Neutrophil (primary cell): ENCODE measurements around the gene RAP1GAP2.

Experiments used
- H3K27ac ChIP-seq: fragments of 200-600 bp; sonication (generic); 2 replicates; pipeline ENCODE4 v1.5.1; 2016; ENCODE audit warnings: mild to moderate bottlenecking, moderate library complexity
- H3K27me3 ChIP-seq: fragments of 200-600 bp; sonication (generic); 2 replicates; pipeline ENCODE4 v1.6.0; 2016; ENCODE audit warnings: mild to moderate bottlenecking
- H3K36me3 ChIP-seq: fragments of 200-600 bp; sonication (generic); 2 replicates; pipeline ENCODE4 v1.5.1; 2017
- H3K4me1 ChIP-seq, 2 experiments: fragments of 200-600 bp in 1 of 2; sonication (generic) in 1 of 2; 1 replicate in 1 of 2; 2 replicates in 1 of 2; pipeline versions ENCODE4 v1.5.1 to v1.6.1; 2013 to 2016; ENCODE audit warnings: low read depth in 1 of 2, low read length in 1 of 2, mild to moderate bottlenecking in 1 of 2, moderate library complexity in 1 of 2; ENCODE audit not compliant: control insufficient read depth in 1 of 2, insufficient read depth in 1 of 2
- H3K4me3 ChIP-seq, 2 experiments: fragments of 200-600 bp in 1 of 2; sonication (generic) in 1 of 2; 1 replicate in 1 of 2; 2 replicates in 1 of 2; pipeline ENCODE4 v1.5.1; 2013 to 2016; ENCODE audit warnings: low read depth in 1 of 2, low read length in 1 of 2, mild to moderate bottlenecking in 1 of 2, moderate library complexity in 1 of 2
- H3K9me3 ChIP-seq: fragments of 200-600 bp; sonication (generic); 2 replicates; pipeline ENCODE4 v1.5.1; 2016
- CTCF ChIP-seq: fragments of 200-600 bp; sonication (generic); IDR thresholded peaks from 2 replicates; pipeline ENCODE4 v1.5.1; 2016; ENCODE audit warnings: antibody characterized with exemption

RAP1GAP2 gene

GRCh38 chr17:2830678-2831077, 34.4 kb downstream of the RAP1GAP2 start:
- Histone ChIP-seq H3K36me3 (peaks cover 11% of the 10 kb centered on the region), H3K27ac (no peak overlapping the region), H3K4me3 (no peak overlapping the region), H3K4me1 (peaks cover 12 to 19% of the 10 kb centered on the region in 2 experiments), H3K27me3 (no peaks in the 10 kb centered on the region), H3K9me3 (no peaks in the 10 kb centered on the region)
- no peak for TF ChIP-seq CTCF

- Histone ChIP-seq H3K4me1 (no peaks in the 10 kb centered on the region), H3K4me3 (no peak overlapping the region), H3K27ac (no peak overlapping the region), H3K36me3 (peaks cover 31% of the 10 kb centered on the region), H3K27me3 (no peaks in the 10 kb centered on the region), H3K9me3 (no peaks in the 10 kb centered on the region)
- TF ChIP-seq CTCF = no peak
Observed at GRCh38 chr17:2835780-2836179, 39.5 kb downstream of the RAP1GAP2 start.

GRCh38 chr17:2837147-2837561, 40.9 kb downstream of the RAP1GAP2 start:
- TF ChIP-seq CTCF = no peak
- Histone ChIP-seq H3K27ac (no peak overlapping the region), H3K9me3 (no peaks in the 10 kb centered on the region), H3K4me1 (no peaks in the 10 kb centered on the region), H3K27me3 (no peaks in the 10 kb centered on the region), H3K36me3 (peaks cover 31% of the 10 kb centered on the region), H3K4me3 (no peak overlapping the region)

- H3K27me3 ChIP-seq = no peaks in the 10 kb centered on the region
- peaks cover 21% of the 10 kb centered on the region for H3K36me3 ChIP-seq
- no peak overlapping the region for H3K27ac ChIP-seq
- H3K4me1 ChIP-seq = peaks cover 0 to 3% of the 10 kb centered on the region in 2 experiments
- no peaks in the 10 kb centered on the region for H3K9me3 ChIP-seq
- TF ChIP-seq CTCF = no peak
- H3K4me3 ChIP-seq = no peak overlapping the region
Observed at GRCh38 chr17:2841606-2842005, 45.4 kb downstream of the RAP1GAP2 start.

GRCh38 chr17:2842464-2842863, 46.2 kb downstream of the RAP1GAP2 start:
- H3K4me1 ChIP-seq = peaks cover 7 to 9% of the 10 kb centered on the region in 2 experiments
- peaks cover 13% of the 10 kb centered on the region for H3K36me3 ChIP-seq
- no peak for TF ChIP-seq CTCF
- no peaks in the 10 kb centered on the region for H3K9me3 ChIP-seq
- no peaks in the 10 kb centered on the region for H3K27me3 ChIP-seq
- no peak overlapping the region for H3K27ac ChIP-seq
- no peak overlapping the region for H3K4me3 ChIP-seq

- Histone ChIP-seq H3K9me3 (no peaks in the 10 kb centered on the region), H3K27ac (no peak overlapping the region), H3K36me3 (peaks cover 9% of the 10 kb centered on the region), H3K4me1 (peaks cover 21 to 26% of the 10 kb centered on the region in 2 experiments), H3K4me3 (no peak overlapping the region), H3K27me3 (no peaks in the 10 kb centered on the region)
- TF ChIP-seq CTCF = no peak
Observed at GRCh38 chr17:2844416-2844815, 48.2 kb downstream of the RAP1GAP2 start.
